Naive thymus-derived CD4-positive, alpha-beta T cell (primary cell): Measurements from ENCODE around the gene GPT2. TPM values are rescaled to one million over a fixed set of nuclear protein-coding genes. Genes with fewer than 3 reads are reported as not detected.

Experiments used
- ATAC-seq: fragments of 150-1000 bp; cut with Tn5 transposase; 2 replicates; pipeline ENCODE4 v1.10.0; 2021; ENCODE audit warnings: mild to moderate bottlenecking, moderate library complexity
- CTCF ChIA-PET: fragments of 350-600 bp; sonication (Branson Sonifier 250); formaldehyde crosslinking; loops from one replicate; lab custom pipeline; 2021; ENCODE audit warnings: antibody characterized with exemption; lab: Charles Lee
- POLR2A ChIA-PET: fragments of 350-600 bp; sonication (Branson Sonifier 250); formaldehyde crosslinking; loops from one replicate; lab custom pipeline; 2021; ENCODE audit warnings: antibody characterized with exemption, inconsistent platforms; lab: Charles Lee
- DNase-seq, 9 donors: peaks; one replicate each; pipeline versions ENCODE4 v3.0.0 to v3.0.0-alpha.2; 2020 to 2022; ENCODE audit warnings: mixed read lengths in 1 of 9
- H3K27ac ChIP-seq: one replicate; pipeline ENCODE4 v1.7.0; 2013; ENCODE audit warnings: mild to moderate bottlenecking, low read depth, low read length, moderate library complexity
- H3K27me3 ChIP-seq, 2 donors: one replicate each; pipeline ENCODE4 v1.7.0; 2013; ENCODE audit warnings: low read length in 2 of 2, mild to moderate bottlenecking in 2 of 2, moderate library complexity in 2 of 2; ENCODE audit not compliant: control insufficient read depth in 2 of 2, insufficient read depth in 2 of 2
- H3K36me3 ChIP-seq, 3 experiments: 1 replicate in 2 of 3; 2 replicates in 1 of 3; pipeline ENCODE4 v1.7.0; 2013; ENCODE audit warnings: low read length in 3 of 3, mild to moderate bottlenecking in 3 of 3, moderate library complexity in 1 of 3; ENCODE audit not compliant: insufficient read depth in 3 of 3, control insufficient read depth in 2 of 3
- H3K4me1 ChIP-seq, 2 donors: one replicate each; pipeline ENCODE4 v1.7.0; 2013; ENCODE audit warnings: low read length in 2 of 2, mild to moderate bottlenecking in 2 of 2, moderate library complexity in 1 of 2; ENCODE audit not compliant: control insufficient read depth in 2 of 2, insufficient read depth in 2 of 2
- H3K4me3 ChIP-seq: 2 replicates; pipeline ENCODE4 v1.7.0; 2013; ENCODE audit warnings: mild to moderate bottlenecking, low read length
- H3K9me3 ChIP-seq, 3 experiments: 1 replicate in 2 of 3; 2 replicates in 1 of 3; pipeline ENCODE4 v1.7.0; 2013; ENCODE audit warnings: low read length in 3 of 3; ENCODE audit not compliant: control insufficient read depth in 2 of 3
- H3K27ac Mint-ChIP-seq, 9 donors: one replicate each; pipeline ENCODE4 v1.8.0; 2020 to 2022; ENCODE audit warnings: mixed read lengths in 9 of 9, mild to moderate bottlenecking in 8 of 9, moderate library complexity in 5 of 9, inconsistent platforms in 2 of 9
- H3K27me3 Mint-ChIP-seq, 5 donors: one replicate each; pipeline ENCODE4 v1.8.0; 2021 to 2022; ENCODE audit warnings: mixed read lengths in 5 of 5, mild to moderate bottlenecking in 1 of 5
- H3K36me3 Mint-ChIP-seq, 5 donors: one replicate each; pipeline ENCODE4 v1.8.0; 2020 to 2022; ENCODE audit warnings: mixed read lengths in 5 of 5, mild to moderate bottlenecking in 3 of 5, inconsistent platforms in 1 of 5
- H3K4me1 Mint-ChIP-seq, 7 donors: one replicate each; pipeline ENCODE4 v1.8.0; 2020 to 2022; ENCODE audit warnings: mixed read lengths in 7 of 7, mild to moderate bottlenecking in 3 of 7, inconsistent platforms in 1 of 7
- H3K4me3 Mint-ChIP-seq, 10 donors: one replicate each; pipeline ENCODE4 v1.8.0; 2020 to 2022; ENCODE audit warnings: mild to moderate bottlenecking in 10 of 10, mixed read lengths in 10 of 10, moderate library complexity in 6 of 10, inconsistent platforms in 2 of 10
- H3K9me3 Mint-ChIP-seq, 11 donors: one replicate each; pipeline ENCODE4 v1.8.0; 2020 to 2022; ENCODE audit warnings: mixed read lengths in 11 of 11, mild to moderate bottlenecking in 4 of 11, inconsistent platforms in 1 of 11, moderate library complexity in 1 of 11
- intact Hi-C, 2 donors: fragments of 100-400 bp; cut with micrococcal nuclease; formaldehyde crosslinking; loops; one replicate each; pipeline ENCODE4 v1.15.1; 2023
- polyA plus RNA-seq, 2 donors: library from polyadenylated mRNA; unstranded; fragments of 300-500 nt; fragmentation: Illumina TruSeq; gene quantifications; one replicate each; pipeline ENCODE4 v1.2.3, GENCODE V29; 2021
- total RNA-seq, 6 experiments: library from RNA in 5 of 6; stranded (reverse) in 5 of 6; gene quantifications; 1 replicate in 5 of 6; 2 replicates in 1 of 6; pipeline ENCODE4 v1.2.3 and lab custom pipeline; 2021 to 2026

Gene GPT2
- total and polyA plus RNA-seq, 7 experiments from 2014 or later, result 0.40 to 7.7 (median 0.64) TPM

DNA sequence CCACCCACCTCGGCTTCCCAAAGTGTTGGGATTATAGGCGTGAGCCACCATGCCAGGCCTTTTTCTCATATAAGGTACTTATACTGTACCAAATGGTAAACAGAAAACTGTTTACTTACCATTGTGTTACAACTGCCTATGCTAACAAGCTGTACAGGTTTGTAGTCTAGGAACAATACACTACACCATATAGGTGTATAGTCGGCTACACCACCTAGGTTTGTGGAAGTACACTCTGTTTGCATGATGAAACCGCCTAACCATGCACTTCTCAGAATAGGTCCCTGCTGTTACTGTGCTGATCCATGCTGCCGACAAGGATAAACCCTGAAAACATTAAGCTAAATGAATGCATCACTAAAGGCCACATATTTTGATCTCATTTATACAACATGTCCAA lies 70.4 kb downstream of the GPT2 start:
- ATAC-seq (no peak), DNase-seq (no peak)
- H3K4me1 ChIP-seq, result no peaks in the 10 kb centered on the region
- Mint-ChIP-seq H3K9me3 (no peaks in the 10 kb centered on the region), H3K27me3 (no peaks in the 10 kb centered on the region), H3K36me3 (peaks cover 8 to 27% (median 21%) of the 10 kb centered on the region in 5 donors), H3K4me1 (peaks cover 0 to 8% (median 3%) of the 10 kb centered on the region in 7 donors), H3K27ac (peak overlapping the region in 2 of 9 donors; percentile 8 to 26), H3K4me3 (no peak overlapping the region)
- intact Hi-C loops, result no loop called here
- peaks cover 12 to 49% (median 26%) of the 10 kb centered on the region in 3 experiments for H3K36me3 ChIP-seq
- ChIA-PET CTCF (no interaction called here), POLR2A (no interaction called here)
- H3K9me3 ChIP-seq, result no peaks in the 10 kb centered on the region
- no peak overlapping the region for H3K27ac ChIP-seq
- H3K4me3 ChIP-seq, result no peak overlapping the region
- no peaks in the 10 kb centered on the region for H3K27me3 ChIP-seq

DNA sequence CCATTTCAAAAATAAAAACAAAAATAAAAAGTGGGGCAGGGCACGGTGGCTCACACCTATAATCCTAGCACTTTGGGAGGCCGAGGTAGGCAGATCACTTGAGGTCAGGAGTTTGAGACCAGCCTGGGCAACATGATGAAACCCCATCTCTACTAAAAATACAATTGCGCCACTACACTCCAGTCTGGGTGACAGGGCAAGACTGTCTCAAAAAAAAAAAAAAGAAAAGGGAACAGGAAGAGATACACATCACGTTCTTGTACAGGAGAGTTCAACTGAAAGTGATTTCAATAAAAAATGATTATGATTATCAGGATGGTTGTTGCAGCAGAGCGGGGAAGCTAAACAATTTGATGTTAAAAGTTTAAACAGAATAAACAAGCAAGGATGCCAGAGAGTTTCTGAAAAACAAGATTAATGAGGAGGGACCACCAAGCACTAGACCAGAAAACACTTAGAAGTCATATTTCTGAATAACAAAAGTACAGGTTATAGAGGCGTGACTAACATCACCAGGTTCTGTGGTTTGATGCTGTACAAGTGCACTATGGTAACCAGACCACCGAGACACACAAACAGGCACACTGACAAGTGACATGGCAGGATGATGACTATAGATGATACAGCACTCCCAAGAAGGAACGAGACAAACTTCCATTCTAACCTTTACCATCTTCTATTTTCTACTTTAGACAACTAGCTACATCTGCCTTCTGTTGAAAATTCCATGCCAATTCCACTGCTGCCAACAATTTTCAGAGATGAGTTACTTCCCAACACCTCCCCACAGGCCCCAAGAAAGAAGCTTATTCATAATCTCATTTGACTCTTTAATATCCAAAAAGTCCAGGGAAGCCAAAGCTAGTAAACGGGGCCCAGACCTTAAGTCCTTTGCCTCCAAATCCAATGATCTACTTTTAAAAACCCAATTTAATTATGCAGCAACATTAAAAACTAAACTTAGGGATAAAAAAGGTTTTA lies 77.5 kb downstream of the GPT2 start:
- ChIA-PET CTCF (no interaction called here), POLR2A (interaction anchor here (2.7 kb wide), 1 partner anchor 12 kb away, joined by 22 read pairs; the partner anchor contains the start of gene DNAJA2)
- H3K4me1 Mint-ChIP-seq, result peaks cover 19 to 49% (median 32%) of the 10 kb centered on the region in 7 donors
- Histone ChIP-seq H3K4me1 (peaks cover 0 to 15% of the 10 kb centered on the region in 2 donors), H3K36me3 (peaks cover 30 to 89% (median 54%) of the 10 kb centered on the region in 3 experiments), H3K9me3 (no peaks in the 10 kb centered on the region), H3K4me3 (no peak overlapping the region), H3K27me3 (no peaks in the 10 kb centered on the region), H3K27ac (peak overlapping the region; percentile 30)
- H3K36me3 Mint-ChIP-seq, result peaks cover 22 to 50% (median 35%) of the 10 kb centered on the region in 5 donors
- intact Hi-C loops, result loop anchor here in 1 of 2 donors (1.0 kb wide), 1 partner anchor 12 kb away; the partner anchor contains the start of gene DNAJA2
- no peaks in the 10 kb centered on the region for H3K27me3 Mint-ChIP-seq
- no peaks in the 10 kb centered on the region for H3K9me3 Mint-ChIP-seq
- DNase-seq, result no peak
- H3K4me3 Mint-ChIP-seq, result peak overlapping the region in 6 of 10 donors; percentile 3 to 35 (median 16)
- ATAC-seq, result peak; percentile 87
- peak overlapping the region in 8 of 9 donors; percentile 48 to 75 (median 72) for H3K27ac Mint-ChIP-seq

GRCh38 chr16:46962629-46963028 lies 78.5 kb downstream of the GPT2 start:
- H3K4me3 ChIP-seq, result no peak overlapping the region
- DNase-seq (no peak), ATAC-seq (no peak)
- Mint-ChIP-seq H3K4me1 (peaks cover 19 to 54% (median 42%) of the 10 kb centered on the region in 7 donors), H3K27ac (peak overlapping the region in 7 of 9 donors; percentile 48 to 75 (median 72)), H3K9me3 (no peaks in the 10 kb centered on the region), H3K27me3 (no peaks in the 10 kb centered on the region), H3K36me3 (peaks cover 26 to 50% (median 36%) of the 10 kb centered on the region in 5 donors), H3K4me3 (peak overlapping the region in 3 of 10 donors; percentile 6 to 27 (median 20))
- peaks cover 0 to 15% of the 10 kb centered on the region in 2 donors for H3K4me1 ChIP-seq
- H3K27me3 ChIP-seq, result no peaks in the 10 kb centered on the region
- intact Hi-C loops, result no loop called here
- ChIA-PET POLR2A (interaction anchor here (2.7 kb wide), 1 partner anchor 11 kb away, joined by 22 read pairs; the partner anchor contains the start of gene DNAJA2), CTCF (no interaction called here)
- no peaks in the 10 kb centered on the region for H3K9me3 ChIP-seq
- peaks cover 36 to 89% (median 52%) of the 10 kb centered on the region in 3 experiments for H3K36me3 ChIP-seq
- H3K27ac ChIP-seq, result no peak overlapping the region

DNA sequence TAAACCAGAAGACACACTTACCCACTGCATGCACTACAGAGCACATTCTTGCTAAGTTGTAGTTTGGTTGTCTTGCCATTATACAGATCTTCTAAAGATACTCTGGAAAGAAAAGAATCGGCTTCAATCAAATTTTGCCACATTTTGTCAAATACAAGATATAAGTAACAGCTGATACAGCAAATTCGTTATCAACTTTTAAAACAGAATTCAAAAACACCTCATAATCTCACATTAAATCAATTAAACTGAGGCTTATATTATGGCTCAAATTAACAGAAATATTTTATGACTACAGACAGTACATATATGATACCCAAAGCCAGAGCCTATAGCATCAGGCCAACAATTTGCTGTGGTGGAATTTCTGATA lies 83.9 kb downstream of the GPT2 start:
- peak overlapping the region in 2 of 9 donors; percentile 8 to 47 for H3K27ac Mint-ChIP-seq
- peaks cover 10 to 45% (median 26%) of the 10 kb centered on the region in 5 donors for H3K36me3 Mint-ChIP-seq
- no peak overlapping the region for H3K4me3 Mint-ChIP-seq
- ChIA-PET POLR2A (no interaction called here), CTCF (no interaction called here)
- intact Hi-C loops, result no loop called here
- no peaks in the 10 kb centered on the region for H3K9me3 Mint-ChIP-seq
- no peak for DNase-seq
- no peaks in the 10 kb centered on the region for H3K27me3 Mint-ChIP-seq
- ATAC-seq, result no peak
- H3K4me1 Mint-ChIP-seq, result peaks cover 26 to 70% (median 55%) of the 10 kb centered on the region in 7 donors
- H3K27ac ChIP-seq, result no peak overlapping the region
- no peaks in the 10 kb centered on the region for H3K9me3 ChIP-seq
- H3K36me3 ChIP-seq, result peaks cover 34 to 63% (median 45%) of the 10 kb centered on the region in 3 experiments
- no peaks in the 10 kb centered on the region for H3K27me3 ChIP-seq
- H3K4me1 ChIP-seq, result peaks cover 18 to 24% of the 10 kb centered on the region in 2 donors
- no peak overlapping the region for H3K4me3 ChIP-seq

GRCh38 chr16:46970089-46970488 lies 85.9 kb downstream of the GPT2 start:
- Mint-ChIP-seq H3K4me1 (peaks cover 31 to 74% (median 55%) of the 10 kb centered on the region in 7 donors), H3K9me3 (no peaks in the 10 kb centered on the region), H3K36me3 (peaks cover 5 to 33% (median 26%) of the 10 kb centered on the region in 5 donors), H3K4me3 (peak overlapping the region in 4 of 10 donors; percentile 16 to 97 (median 30)), H3K27ac (peak overlapping the region in 3 of 9 donors; percentile 17 to 80 (median 62)), H3K27me3 (no peaks in the 10 kb centered on the region)
- CTCF ChIA-PET, result no interaction called here
- Histone ChIP-seq H3K4me1 (peaks cover 26 to 33% of the 10 kb centered on the region in 2 donors), H3K4me3 (no peak overlapping the region), H3K9me3 (no peaks in the 10 kb centered on the region), H3K27me3 (no peaks in the 10 kb centered on the region), H3K27ac (no peak overlapping the region), H3K36me3 (peaks cover 28 to 49% (median 31%) of the 10 kb centered on the region in 3 experiments)
- no peak for DNase-seq
- intact Hi-C loops, result loop anchor here (5.0 to 10.0 kb wide), 3 partner anchors 172 to 1397 kb away; partner anchors contain the start of gene NETO2 (in 2 of the 2)
- no peak for ATAC-seq
- POLR2A ChIA-PET, result interaction anchor here (0.6 kb wide), 1 partner anchor 15 kb away, joined by 4 read pairs; no protein-coding TSS in a partner anchor

- Histone ChIP-seq H3K9me3 (no peaks in the 10 kb centered on the region), H3K36me3 (peaks cover 23 to 38% (median 27%) of the 10 kb centered on the region in 3 experiments), H3K4me3 (no peak overlapping the region), H3K27me3 (no peaks in the 10 kb centered on the region), H3K4me1 (peaks cover 26 to 33% of the 10 kb centered on the region in 2 donors), H3K27ac (peak overlapping the region; percentile 93)
- POLR2A ChIA-PET, result no interaction called here
- Mint-ChIP-seq H3K4me1 (peaks cover 32 to 78% (median 59%) of the 10 kb centered on the region in 7 donors), H3K9me3 (no peaks in the 10 kb centered on the region), H3K4me3 (peak overlapping the region; percentile 44 to 97 (median 67)), H3K27me3 (no peaks in the 10 kb centered on the region), H3K36me3 (peaks cover 5 to 31% (median 26%) of the 10 kb centered on the region in 5 donors), H3K27ac (peak overlapping the region in 8 of 9 donors; percentile 23 to 99 (median 59))
- CTCF ChIA-PET, result no interaction called here
- no peak for DNase-seq
- intact Hi-C loops, result loop anchor here (5.0 to 10.0 kb wide), 3 partner anchors 171 to 1396 kb away; partner anchors contain the start of gene NETO2 (in 2 of the 2)
- no peak for ATAC-seq
These were observed 87.1 kb downstream of the GPT2 start for GRCh38 chr16:46971271-46971670.
